BJ (cell line): ENCODE results near the gene OR5H2. TPM values are rescaled to one million over a fixed set of nuclear protein-coding genes. Genes with fewer than 3 reads are reported as not detected.

Experiments used
- CTCF ChIA-PET: fragments of 350-600 bp; formaldehyde crosslinking; extraction: SDS; loops from one replicate; lab custom pipeline; 2021; ENCODE audit warnings: antibody characterized with exemption, inconsistent platforms; lab: Yijun Ruan, JAX
- POLR2A ChIA-PET: fragments of 300-600 bp; sonication (Branson Sonifier 250); formaldehyde crosslinking; extraction: SDS; loops from one replicate; lab custom pipeline; 2021; ENCODE audit warnings: antibody characterized with exemption; lab: Charles Lee
- DNase-seq: peaks from one replicate; pipeline ENCODE4 v3.0.0-alpha.2; 2011; ENCODE audit warnings: low read depth
- H3K27me3 ChIP-seq: 2 replicates; pipeline ENCODE4 v1.6.0; 2011; ENCODE audit warnings: low read length; ENCODE audit not compliant: control insufficient read depth, insufficient read depth
- H3K36me3 ChIP-seq: 2 replicates; pipeline ENCODE4 v1.5.1; 2011; ENCODE audit warnings: low read length; ENCODE audit not compliant: control insufficient read depth, insufficient read depth
- H3K4me3 ChIP-seq: 2 replicates; pipeline ENCODE4 v1.5.1; 2011; ENCODE audit warnings: low read depth, mild to moderate bottlenecking, control low read depth, low read length
- CTCF ChIP-seq: IDR thresholded peaks from 2 replicates; pipeline ENCODE4 v1.5.1; 2011; ENCODE audit warnings: low read depth, mild to moderate bottlenecking, control low read depth, inconsistent platforms, low read length, moderate library complexity; ENCODE audit not compliant: insufficient read depth
- polyA minus RNA-seq: library from RNA; depleted of rRNA, polyadenylated mRNA; stranded (reverse); fragments of >200 nt; gene quantifications from 2 replicates; pipeline ENCODE4 v1.2.3, GENCODE V29; 2011; rRNA and poly(A)+ RNA removed
- polyA plus RNA-seq: library from polyadenylated mRNA; depleted of rRNA; stranded (reverse); fragments of >200 nt; gene quantifications from 2 replicates; pipeline ENCODE4 v1.2.3, GENCODE V29; 2011; rRNA removed

Gene OR5H2
- not detected in 2 replicates for polyA plus RNA-seq
- not detected in 2 replicates for polyA minus RNA-seq

GRCh38 chr3:98282205-98282604, at the start of gene OR5H2:
TSS of gene OR5H2 (plus strand) at chr3:98282505. CDS start at chr3:98282903, 398 bp downstream.
- Histone ChIP-seq H3K27me3 (no peaks in the 10 kb centered on the region), H3K36me3 (no peaks in the 10 kb centered on the region), H3K4me3 (no peak within 1 kb of the TSS)
- POLR2A ChIA-PET, result no interaction called here
- TF ChIP-seq CTCF, result no peak
- no peak for DNase-seq
- CTCF ChIA-PET, result no interaction called here

- ChIA-PET POLR2A (no interaction called here), CTCF (no interaction called here)
- TF ChIP-seq CTCF, result no peak
- DNase-seq, result no peak
- no peaks in the 10 kb centered on the region for H3K36me3 ChIP-seq
- H3K27me3 ChIP-seq, result no peaks in the 10 kb centered on the region
- H3K4me3 ChIP-seq, result no peak overlapping the region
Measured at GRCh38 chr3:98233468-98233867, 48.8 kb upstream of the OR5H2 start.

GRCh38 chr3:98240131-98240530, 42.2 kb upstream of the OR5H2 start:
- no peaks in the 10 kb centered on the region for H3K27me3 ChIP-seq
- POLR2A ChIA-PET, result no interaction called here
- CTCF ChIA-PET, result no interaction called here
- DNase-seq, result no peak
- no peak overlapping the region for H3K4me3 ChIP-seq
- no peak for TF ChIP-seq CTCF
- no peaks in the 10 kb centered on the region for H3K36me3 ChIP-seq

- POLR2A ChIA-PET, result no interaction called here
- H3K27me3 ChIP-seq, result no peaks in the 10 kb centered on the region
- no peak for DNase-seq
- H3K4me3 ChIP-seq, result no peak overlapping the region
- CTCF ChIA-PET, result interaction anchor here (0.7 kb wide), 1 partner anchor 15 kb away, joined by 3 read pairs; no protein-coding TSS in a partner anchor
- no peaks in the 10 kb centered on the region for H3K36me3 ChIP-seq
- no peak for TF ChIP-seq CTCF
Measured at GRCh38 chr3:98242155-98242554, 40.1 kb upstream of the OR5H2 start.

GRCh38 chr3:98243843-98244242, 38.5 kb upstream of the OR5H2 start:
- POLR2A ChIA-PET, result no interaction called here
- no peaks in the 10 kb centered on the region for H3K36me3 ChIP-seq
- CTCF ChIA-PET, result no interaction called here
- no peak overlapping the region for H3K4me3 ChIP-seq
- H3K27me3 ChIP-seq, result no peaks in the 10 kb centered on the region
- no peak for TF ChIP-seq CTCF
- no peak for DNase-seq
